HEK293 (cell line): Measurements from ENCODE around the gene DST.

Experiments
- CTCF ChIA-PET: fragments of 350-600 bp; formaldehyde crosslinking; extraction: SDS; loops from one replicate; lab custom pipeline; 2021; ENCODE audit warnings: antibody characterized with exemption; lab: Yijun Ruan, JAX
- POLR2A ChIA-PET: fragments of 300-600 bp; formaldehyde crosslinking; extraction: SDS; loops from one replicate; lab custom pipeline; 2020; ENCODE audit warnings: antibody characterized with exemption, inconsistent platforms; lab: Yijun Ruan, JAX
- H3K27ac ChIP-seq: fragments of 200-500 bp; sonication (Bioruptor generic); 2 replicates; pipeline ENCODE4 v1.5.1; 2014; ENCODE audit warnings: low read depth, low read length, control low read depth, inconsistent platforms; ENCODE audit errors: extremely low read depth
- H3K36me3 ChIP-seq, 2 experiments: fragments of 200-500 bp in 1 of 2; sonication (Bioruptor generic) in 1 of 2; 1 replicate in 1 of 2; 2 replicates in 1 of 2; pipeline ENCODE4 v1.5.1; 2014 to 2017; ENCODE audit warnings: inconsistent platforms in 2 of 2, low read length in 2 of 2; ENCODE audit not compliant: control insufficient read depth in 2 of 2, insufficient read depth in 1 of 2
- H3K4me1 ChIP-seq: fragments of 200-500 bp; sonication (Bioruptor generic); 2 replicates; pipeline ENCODE4 v1.5.1; 2014; ENCODE audit warnings: mild to moderate bottlenecking, low read length, inconsistent platforms; ENCODE audit not compliant: control insufficient read depth, insufficient read depth
- H3K4me3 ChIP-seq: 2 replicates; pipeline ENCODE4 v1.5.1; 2011; ENCODE audit warnings: low read depth, mild to moderate bottlenecking, control low read depth, low read length, moderate library complexity
- H3K9me3 ChIP-seq: fragments of 200-500 bp; sonication (Bioruptor generic); 2 replicates; pipeline ENCODE4 v1.5.1; 2014; ENCODE audit warnings: low read depth, low read length, inconsistent platforms; ENCODE audit not compliant: control insufficient read depth, insufficient read depth
- CTCF ChIP-seq: fragments of 450-650 bp; formaldehyde crosslinking; IDR thresholded peaks from 2 replicates; pipeline ENCODE4 v1.5.1; 2016; ENCODE audit warnings: missing biosample characterization, missing genetic modification characterization
- GLIS1 ChIP-seq: fragments of 450-650 bp; formaldehyde crosslinking; IDR thresholded peaks from 2 replicates; pipeline ENCODE4 v1.5.1; 2016; ENCODE audit warnings: missing biosample characterization, missing genetic modification characterization
- HIC1 ChIP-seq: fragments of 450-650 bp; formaldehyde crosslinking; IDR thresholded peaks from 2 replicates; pipeline ENCODE4 v1.5.1; 2016; ENCODE audit warnings: missing biosample characterization, missing genetic modification characterization
- KLF10 ChIP-seq: fragments of 450-650 bp; IDR thresholded peaks from 2 replicates; pipeline ENCODE4 v1.5.1; 2018; ENCODE audit warnings: missing biosample characterization, mild to moderate bottlenecking, missing genetic modification characterization
- MZF1 ChIP-seq: fragments of 450-650 bp; formaldehyde crosslinking; IDR thresholded peaks from 2 replicates; pipeline ENCODE4 v1.5.1; 2017; ENCODE audit warnings: missing biosample characterization, missing genetic modification characterization, borderline replicate concordance
- PRDM1 ChIP-seq: fragments of 450-650 bp; formaldehyde crosslinking; IDR thresholded peaks from 2 replicates; pipeline ENCODE4; 2016; ENCODE audit warnings: missing biosample characterization, missing genetic modification characterization
- PRDM6 ChIP-seq: fragments of 450-650 bp; formaldehyde crosslinking; IDR thresholded peaks from 2 replicates; pipeline ENCODE4 v1.5.1; 2017; ENCODE audit warnings: missing biosample characterization, missing genetic modification characterization
- ZNF362 ChIP-seq: fragments of 450-650 bp; formaldehyde crosslinking; IDR thresholded peaks from 2 replicates; pipeline ENCODE4 v1.5.1; 2016; ENCODE audit warnings: missing biosample characterization, missing genetic modification characterization
- ZNF37A ChIP-seq: fragments of 450-650 bp; IDR thresholded peaks from 2 replicates; pipeline ENCODE4 v1.5.1; 2018; ENCODE audit warnings: missing biosample characterization, missing genetic modification characterization
- ZNF658 ChIP-seq: fragments of 450-650 bp; formaldehyde crosslinking; IDR thresholded peaks from 2 replicates; pipeline ENCODE4; 2016; ENCODE audit warnings: missing biosample characterization, missing genetic modification characterization
- ZNF670 ChIP-seq: fragments of 450-650 bp; formaldehyde crosslinking; IDR thresholded peaks from 2 replicates; pipeline ENCODE4 v1.5.1; 2016; ENCODE audit warnings: missing biosample characterization, missing genetic modification characterization, low read depth
- ZSCAN16 ChIP-seq: fragments of 450-650 bp; formaldehyde crosslinking; IDR thresholded peaks from 2 replicates; pipeline ENCODE4 v1.5.1; 2016; ENCODE audit warnings: missing biosample characterization, missing genetic modification characterization
- TF ChIP-seq, protein P1 (sequence below): fragments of 450-650 bp; formaldehyde crosslinking; IDR thresholded peaks from 2 replicates; pipeline ENCODE4 v1.5.1; 2017; ENCODE audit warnings: missing biosample characterization, missing genetic modification characterization
- TF ChIP-seq, protein P2 (sequence below): fragments of 450-650 bp; formaldehyde crosslinking; conservative IDR thresholded peaks from 2 replicates; pipeline ENCODE4 v1.5.1; 2016; ENCODE audit warnings: low read depth, missing biosample characterization, missing genetic modification characterization

Gene DST

DNA sequence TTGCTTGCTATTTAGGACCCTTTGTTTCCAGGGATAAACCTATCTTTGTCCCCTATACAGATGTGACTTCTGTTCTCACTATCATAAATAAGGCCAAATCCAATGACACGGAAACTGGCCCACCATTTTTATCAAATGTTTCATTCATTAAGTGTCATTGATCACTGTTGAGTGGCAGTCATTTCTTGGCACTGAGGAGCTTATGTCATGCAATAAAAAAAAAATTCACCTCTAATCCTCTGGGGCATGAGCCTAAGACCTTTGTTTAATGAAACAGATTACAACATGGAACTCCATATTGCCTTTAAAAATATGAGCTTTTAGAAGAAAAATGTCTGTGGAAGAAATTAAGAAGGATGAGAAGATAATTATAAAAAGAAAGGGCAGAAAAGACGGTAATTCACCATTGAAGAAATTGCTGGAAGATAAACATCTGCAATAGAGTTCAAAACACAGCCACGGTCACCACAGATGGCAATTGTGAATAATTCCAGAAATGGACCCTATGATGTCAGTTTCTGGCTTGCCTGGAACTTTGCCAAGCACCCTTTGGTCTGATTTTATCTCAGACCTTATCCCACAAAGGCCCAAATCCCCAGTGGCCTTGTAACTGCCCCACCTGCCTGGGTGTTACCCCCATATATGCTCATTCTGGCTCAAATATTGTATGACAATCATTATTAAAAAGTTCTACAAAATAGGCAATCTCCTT, 91.1 kb downstream of the DST start (continued):
- TF ChIP-seq, protein P1, sequence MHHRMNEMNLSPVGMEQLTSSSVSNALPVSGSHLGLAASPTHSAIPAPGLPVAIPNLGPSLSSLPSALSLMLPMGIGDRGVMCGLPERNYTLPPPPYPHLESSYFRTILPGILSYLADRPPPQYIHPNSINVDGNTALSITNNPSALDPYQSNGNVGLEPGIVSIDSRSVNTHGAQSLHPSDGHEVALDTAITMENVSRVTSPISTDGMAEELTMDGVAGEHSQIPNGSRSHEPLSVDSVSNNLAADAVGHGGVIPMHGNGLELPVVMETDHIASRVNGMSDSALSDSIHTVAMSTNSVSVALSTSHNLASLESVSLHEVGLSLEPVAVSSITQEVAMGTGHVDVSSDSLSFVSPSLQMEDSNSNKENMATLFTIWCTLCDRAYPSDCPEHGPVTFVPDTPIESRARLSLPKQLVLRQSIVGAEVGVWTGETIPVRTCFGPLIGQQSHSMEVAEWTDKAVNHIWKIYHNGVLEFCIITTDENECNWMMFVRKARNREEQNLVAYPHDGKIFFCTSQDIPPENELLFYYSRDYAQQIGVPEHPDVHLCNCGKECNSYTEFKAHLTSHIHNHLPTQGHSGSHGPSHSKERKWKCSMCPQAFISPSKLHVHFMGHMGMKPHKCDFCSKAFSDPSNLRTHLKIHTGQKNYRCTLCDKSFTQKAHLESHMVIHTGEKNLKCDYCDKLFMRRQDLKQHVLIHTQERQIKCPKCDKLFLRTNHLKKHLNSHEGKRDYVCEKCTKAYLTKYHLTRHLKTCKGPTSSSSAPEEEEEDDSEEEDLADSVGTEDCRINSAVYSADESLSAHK (tag by site-specific recombination): peak; percentile 70; the same call in 1 of the 2 replicates
- 0 out of 2 replicates have a peak, but pooled peaks have one; percentile 22 for TF ChIP-seq ZNF362 (tag by site-specific recombination)
- TF ChIP-seq MZF1 (tag by site-specific recombination): peak; percentile 70; the same call in 1 of the 2 replicates
- peak; percentile 57 for TF ChIP-seq KLF10

GRCh38 chr6:56550301-56550700, 92.4 kb downstream of the DST start:
- Histone ChIP-seq H3K9me3 (no peaks in the 10 kb centered on the region), H3K4me1 (peaks cover 46% of the 10 kb centered on the region), H3K4me3 (no peak overlapping the region), H3K27ac (no peak overlapping the region), H3K36me3 (no peaks in the 10 kb centered on the region; a peak in 1 of 3 replicates)
- POLR2A ChIA-PET: no interaction called here
- CTCF ChIA-PET: interaction anchor here (0.7 to 4.8 kb wide), 5 partner anchors 9 to 44 kb away, joined by 3 to 39 read pairs (median 4); no protein-coding TSS in a partner anchor
- TF ChIP-seq ZSCAN16 (tag by site-specific recombination) (0 out of 2 replicates have a peak, but pooled peaks have one; percentile 65), PRDM6 (0 out of 2 replicates have a peak, but pooled peaks have one; percentile 6), ZNF658 (no peak), PRDM1 (peak; percentile 92)

DNA sequence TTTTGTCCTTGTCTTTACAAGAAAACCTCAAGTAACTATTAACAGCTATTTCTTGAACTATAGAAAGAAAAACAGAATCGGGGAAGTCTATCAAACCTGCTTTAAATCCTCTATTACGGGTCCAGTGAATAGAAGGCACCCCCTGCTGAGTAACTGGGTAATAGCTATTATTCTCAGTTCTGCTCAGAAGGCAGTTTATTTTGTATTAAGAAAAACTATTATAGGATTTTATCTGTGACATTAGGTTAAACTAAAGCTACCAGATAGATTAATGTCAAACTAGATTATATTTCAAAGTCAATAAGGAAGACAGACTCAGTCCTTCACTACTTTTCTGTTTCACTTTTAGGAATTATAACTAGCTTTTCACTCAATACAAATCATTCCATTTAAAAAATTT, 93.7 kb downstream of the DST start:
- Histone ChIP-seq H3K27ac (no peak overlapping the region), H3K4me1 (peaks cover 42% of the 10 kb centered on the region), H3K4me3 (no peak overlapping the region), H3K9me3 (no peaks in the 10 kb centered on the region), H3K36me3 (no peaks in the 10 kb centered on the region; a peak in 1 of 3 replicates)
- ChIA-PET POLR2A (interaction anchor here (0.5 kb wide), 1 partner anchor 185 kb away, joined by 4 read pairs; no protein-coding TSS in a partner anchor), CTCF (interaction anchor here (0.7 to 4.8 kb wide), 12 partner anchors 11 to 304 kb away, joined by 3 to 39 read pairs (median 4); no protein-coding TSS in a partner anchor)
- TF ChIP-seq CTCF (no peak), HIC1 (tag by site-specific recombination) (no peak), PRDM6 (peak; percentile 98), GLIS1 (tag by site-specific recombination) (0 out of 2 replicates have a peak, but pooled peaks have one; percentile 24), ZNF670 (tag by site-specific recombination) (no peak), ZNF37A (no peak)
- TF ChIP-seq, protein P2, sequence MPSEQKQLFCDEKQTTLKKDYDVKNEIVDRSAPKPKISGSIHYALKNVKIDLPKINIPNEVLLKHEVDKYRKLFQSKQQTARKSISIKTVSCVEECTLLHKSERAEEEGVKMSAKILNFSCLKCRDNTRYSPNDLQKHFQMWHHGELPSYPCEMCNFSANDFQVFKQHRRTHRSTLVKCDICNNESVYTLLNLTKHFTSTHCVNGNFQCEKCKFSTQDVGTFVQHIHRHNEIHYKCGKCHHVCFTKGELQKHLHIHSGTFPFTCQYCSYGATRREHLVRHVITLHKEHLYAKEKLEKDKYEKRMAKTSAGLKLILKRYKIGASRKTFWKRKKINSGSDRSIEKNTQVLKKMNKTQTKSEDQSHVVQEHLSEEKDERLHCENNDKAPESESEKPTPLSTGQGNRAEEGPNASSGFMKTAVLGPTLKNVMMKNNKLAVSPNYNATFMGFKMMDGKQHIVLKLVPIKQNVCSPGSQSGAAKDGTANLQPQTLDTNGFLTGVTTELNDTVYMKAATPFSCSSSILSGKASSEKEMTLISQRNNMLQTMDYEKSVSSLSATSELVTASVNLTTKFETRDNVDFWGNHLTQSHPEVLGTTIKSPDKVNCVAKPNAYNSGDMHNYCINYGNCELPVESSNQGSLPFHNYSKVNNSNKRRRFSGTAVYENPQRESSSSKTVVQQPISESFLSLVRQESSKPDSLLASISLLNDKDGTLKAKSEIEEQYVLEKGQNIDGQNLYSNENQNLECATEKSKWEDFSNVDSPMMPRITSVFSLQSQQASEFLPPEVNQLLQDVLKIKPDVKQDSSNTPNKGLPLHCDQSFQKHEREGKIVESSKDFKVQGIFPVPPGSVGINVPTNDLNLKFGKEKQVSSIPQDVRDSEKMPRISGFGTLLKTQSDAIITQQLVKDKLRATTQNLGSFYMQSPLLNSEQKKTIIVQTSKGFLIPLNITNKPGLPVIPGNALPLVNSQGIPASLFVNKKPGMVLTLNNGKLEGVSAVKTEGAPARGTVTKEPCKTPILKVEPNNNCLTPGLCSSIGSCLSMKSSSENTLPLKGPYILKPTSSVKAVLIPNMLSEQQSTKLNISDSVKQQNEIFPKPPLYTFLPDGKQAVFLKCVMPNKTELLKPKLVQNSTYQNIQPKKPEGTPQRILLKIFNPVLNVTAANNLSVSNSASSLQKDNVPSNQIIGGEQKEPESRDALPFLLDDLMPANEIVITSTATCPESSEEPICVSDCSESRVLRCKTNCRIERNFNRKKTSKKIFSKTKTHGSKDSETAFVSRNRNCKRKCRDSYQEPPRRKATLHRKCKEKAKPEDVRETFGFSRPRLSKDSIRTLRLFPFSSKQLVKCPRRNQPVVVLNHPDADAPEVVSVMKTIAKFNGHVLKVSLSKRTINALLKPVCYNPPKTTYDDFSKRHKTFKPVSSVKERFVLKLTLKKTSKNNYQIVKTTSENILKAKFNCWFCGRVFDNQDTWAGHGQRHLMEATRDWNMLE (tag by site-specific recombination): no peak
